Karpas-422 (cell line): ENCODE measurements around the gene HSFX1. TPM values are rescaled to one million over a fixed set of nuclear protein-coding genes. Genes with fewer than 3 reads are reported as not detected.

Experiments used
- small RNA-seq: library from RNA; depleted of rRNA; stranded (forward); fragments of <200 nt; gene quantifications from one replicate; pipeline ENCODE3, GENCODE V24; 2014
- total RNA-seq: library from RNA; depleted of rRNA; stranded (reverse); fragments of >200 nt; shearing (Covaris generic); gene quantifications from 2 replicates; pipeline ENCODE4 v1.2.3, GENCODE V29; 2014; ENCODE audit warnings: low replicate concordance; rRNA removed

Gene HSFX1
- total RNA-seq, 1 experiment from 2014 or later, result not detected

Small RNA genes lying within 50 kb of the gene (small RNA-seq; reads per million reads assigned to genes)
- gene AC244098.1, result not detected
- gene AC244098.2, result not detected
- gene AC244098.3, result not detected

Other genes starting within 250 kb of the HSFX1 start
- 11.6 and 12.5 TPM in 2 replicates for gene EOLA1, start 233.1 kb upstream of the HSFX1 start, total RNA-seq
- not detected in 2 replicates for gene HSFX3, start 224.1 kb upstream of the HSFX1 start, total RNA-seq
- 0.11 TPM in 1 of 2 replicates, not detected in the other for gene MAGEA9B, start 186.6 kb upstream of the HSFX1 start, total RNA-seq
- gene HSFX2, start 178.8 kb upstream of the HSFX1 start, total RNA-seq, result not detected in 2 replicates
- gene TMEM185A, start 142.3 kb upstream of the HSFX1 start, total RNA-seq, result 11.5 and 34.2 TPM in 2 replicates
- gene MAGEA11, start 62.0 kb upstream of the HSFX1 start, total RNA-seq, result not detected in 2 replicates
- gene MAGEA9, start 7.9 kb downstream of the HSFX1 start, total RNA-seq, result not detected in 2 replicates
- not detected in 2 replicates for gene MAGEA8, start 107.1 kb downstream of the HSFX1 start, total RNA-seq
- gene HSFX4, start 155.5 kb downstream of the HSFX1 start, total RNA-seq, result not detected in 2 replicates
- 28.2 and 30.3 TPM in 2 replicates for gene EOLA2, start 164.4 kb downstream of the HSFX1 start, total RNA-seq